GM18502 (cell line): ENCODE data around the gene CHD8.

ENCODE experiments used
- ATAC-seq: cut with Tn5 transposase; IDR thresholded peaks from one replicate; pipeline ENCODE4 v1.9.1; 2021; ENCODE audit warnings: mild to moderate bottlenecking; ENCODE audit not compliant: unreplicated experiment, poor library complexity

CHD8 gene

GRCh38 chr14:21440859-21441258, 15.1 kb downstream of the CHD8 start:
- no peak for ATAC-seq

DNA sequence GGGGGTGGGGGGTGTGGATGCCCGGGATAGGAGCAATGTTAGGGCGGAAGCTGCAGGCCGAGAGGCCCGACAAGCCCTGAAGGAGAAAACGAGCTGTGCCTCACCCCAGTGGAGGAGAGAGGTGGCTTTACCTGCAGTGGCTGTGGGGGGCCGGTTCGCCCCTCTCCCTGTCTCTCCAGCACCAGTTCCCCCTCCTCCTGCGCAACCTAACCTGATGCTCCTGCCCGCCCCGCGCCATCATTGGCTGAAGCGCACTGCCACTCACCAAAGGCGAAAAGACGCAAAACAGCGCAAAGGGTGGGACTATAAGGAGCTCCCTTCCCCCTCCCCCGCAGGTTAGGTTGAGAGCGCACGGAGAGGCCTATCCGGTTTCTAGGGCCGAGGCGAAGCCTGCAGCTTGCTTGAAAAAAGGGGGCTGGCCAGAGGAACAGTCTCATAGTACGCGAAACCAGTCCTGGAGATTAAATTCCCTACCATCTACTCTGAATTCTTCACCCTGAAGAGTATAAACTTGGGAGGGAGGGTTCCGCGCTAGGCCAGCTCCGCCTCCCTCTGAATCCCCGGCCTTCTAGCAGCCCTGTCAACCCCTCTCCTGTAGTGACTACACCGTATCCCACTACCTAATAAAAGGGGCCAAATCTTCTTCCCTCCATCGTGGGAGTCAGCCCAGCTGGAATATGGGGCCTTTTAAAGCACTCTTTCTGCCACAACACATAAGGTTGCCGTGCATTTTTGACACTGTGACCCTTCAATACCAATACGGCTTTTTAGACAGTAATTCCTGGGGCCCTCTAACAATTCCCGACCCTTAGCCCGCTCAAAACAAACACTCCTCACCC, 18.6 kb downstream of the CHD8 start:
- ATAC-seq, result peak; percentile 99

DNA sequence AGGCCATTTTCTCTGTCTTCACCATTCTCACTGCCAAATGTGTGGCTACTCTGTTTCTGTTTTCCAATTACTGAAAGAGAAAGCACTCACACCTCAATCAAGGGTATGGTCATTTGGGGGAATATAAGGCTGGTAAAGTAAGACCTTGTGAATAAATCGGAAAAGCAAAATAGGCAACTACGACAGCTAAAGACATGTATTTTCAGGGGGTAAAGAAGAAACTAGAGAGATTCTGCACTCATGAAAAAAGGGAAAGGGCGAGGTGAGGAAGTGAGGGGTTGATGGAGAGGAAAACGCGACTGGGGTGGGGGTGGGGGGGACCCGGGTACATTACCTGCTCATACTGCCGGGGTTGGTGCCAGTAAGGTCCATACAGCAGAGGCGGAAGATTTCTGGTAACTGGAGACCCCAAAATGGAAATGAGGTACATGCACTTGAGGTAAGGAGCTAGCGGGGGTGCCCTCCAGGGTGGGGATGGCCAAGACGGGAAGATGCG, 19.3 kb downstream of the CHD8 start:
- no peak for ATAC-seq

DNA sequence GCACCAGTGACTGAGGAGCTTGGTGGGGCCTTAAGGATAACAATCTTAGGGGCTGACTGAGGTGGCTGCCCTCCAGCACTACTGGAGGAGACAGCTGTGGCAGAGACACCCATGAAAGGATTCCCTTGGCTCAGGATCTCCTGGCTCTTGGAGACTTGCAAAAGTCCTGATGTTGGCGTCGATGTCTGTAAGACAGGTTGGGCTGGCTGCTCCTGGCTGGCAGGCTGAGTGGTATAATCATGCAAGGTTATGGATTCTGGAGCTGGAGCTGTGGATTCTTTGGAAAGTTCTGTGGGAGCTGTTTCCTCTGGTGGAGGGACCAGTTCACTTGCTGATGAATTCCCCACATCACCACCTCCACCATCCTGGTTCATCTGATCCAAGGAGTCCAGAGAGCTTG, 24.8 kb downstream of the CHD8 start:
- no peak for ATAC-seq

GRCh38 chr14:21428930-21429329, 27.0 kb downstream of the CHD8 start:
- no peak for ATAC-seq

DNA sequence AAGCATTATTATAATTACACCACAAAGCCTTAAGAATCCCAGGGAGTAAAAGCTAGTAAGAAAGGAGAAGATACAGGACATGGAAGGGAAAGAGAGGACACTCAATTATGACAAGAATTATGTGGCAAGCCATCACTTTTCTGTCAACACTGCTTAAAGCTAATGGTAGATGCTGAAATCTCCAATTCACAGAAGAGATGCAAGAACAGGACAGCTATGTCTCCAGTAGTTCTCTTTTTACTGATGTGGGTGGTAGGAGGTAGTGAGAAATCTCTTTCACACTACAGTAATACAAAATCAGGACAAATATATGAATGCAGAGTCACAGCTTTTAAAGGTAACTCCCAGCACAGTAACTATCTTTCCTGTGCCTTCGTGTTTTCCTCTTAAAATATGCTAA, 29.2 kb downstream of the CHD8 start:
- no peak for ATAC-seq

DNA sequence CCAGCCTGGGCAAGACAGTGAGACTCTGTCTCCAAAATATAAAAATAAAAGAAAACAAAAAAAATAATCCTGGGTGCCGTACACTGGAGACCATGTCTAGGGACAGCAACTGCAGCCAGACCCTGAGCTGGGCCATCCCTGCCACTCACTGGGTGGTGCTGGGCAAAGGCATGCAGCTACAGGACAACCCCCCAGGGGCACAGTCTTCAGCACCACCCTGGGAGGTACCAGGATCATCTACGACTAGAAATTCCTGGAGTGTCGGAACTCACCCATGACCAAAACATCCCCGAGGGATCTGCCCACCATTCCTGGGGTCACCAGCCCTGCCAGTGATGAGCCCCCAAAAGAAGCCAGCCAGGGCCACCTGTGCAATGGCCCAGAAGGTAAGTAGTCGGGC, 36.4 kb downstream of the CHD8 start:
- ATAC-seq, result no peak

GRCh38 chr14:21415329-21415728, 40.6 kb downstream of the CHD8 start:
- ATAC-seq, result no peak

GRCh38 chr14:21414137-21414631, 41.7 kb downstream of the CHD8 start:
- peak; percentile 61 for ATAC-seq

- no peak for ATAC-seq
Observed at GRCh38 chr14:21408147-21408546, 47.8 kb downstream of the CHD8 start.

- ATAC-seq, result no peak
Observed at GRCh38 chr14:21406213-21406612, 49.7 kb downstream of the CHD8 start.

- no peak for ATAC-seq
Observed at GRCh38 chr14:21405097-21405496, 50.8 kb downstream of the CHD8 start.

GRCh38 chr14:21399311-21399870, 56.5 kb downstream of the CHD8 start:
- no peak for ATAC-seq

DNA sequence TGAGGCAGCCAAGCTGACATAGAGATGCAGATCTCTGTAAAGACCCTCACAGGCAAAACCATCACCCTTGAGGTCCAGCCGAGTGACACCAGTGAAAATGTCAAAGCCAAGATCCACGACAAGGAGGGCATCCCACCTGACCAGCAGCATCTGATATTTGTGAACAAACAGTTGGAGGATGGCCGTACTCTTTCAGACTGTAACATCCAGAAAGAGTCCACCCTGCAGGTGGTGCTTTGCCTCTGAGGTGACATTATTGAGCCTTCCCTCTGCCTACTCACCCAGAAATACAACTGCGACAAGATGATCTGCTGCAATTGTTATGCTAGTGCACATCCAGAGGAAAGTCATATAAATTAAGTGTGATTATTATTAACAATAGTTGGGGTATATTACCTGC, 57.0 kb downstream of the CHD8 start:
- ATAC-seq, result no peak

GRCh38 chr14:21395450-21395849, 60.5 kb downstream of the CHD8 start:
- ATAC-seq, result no peak

DNA sequence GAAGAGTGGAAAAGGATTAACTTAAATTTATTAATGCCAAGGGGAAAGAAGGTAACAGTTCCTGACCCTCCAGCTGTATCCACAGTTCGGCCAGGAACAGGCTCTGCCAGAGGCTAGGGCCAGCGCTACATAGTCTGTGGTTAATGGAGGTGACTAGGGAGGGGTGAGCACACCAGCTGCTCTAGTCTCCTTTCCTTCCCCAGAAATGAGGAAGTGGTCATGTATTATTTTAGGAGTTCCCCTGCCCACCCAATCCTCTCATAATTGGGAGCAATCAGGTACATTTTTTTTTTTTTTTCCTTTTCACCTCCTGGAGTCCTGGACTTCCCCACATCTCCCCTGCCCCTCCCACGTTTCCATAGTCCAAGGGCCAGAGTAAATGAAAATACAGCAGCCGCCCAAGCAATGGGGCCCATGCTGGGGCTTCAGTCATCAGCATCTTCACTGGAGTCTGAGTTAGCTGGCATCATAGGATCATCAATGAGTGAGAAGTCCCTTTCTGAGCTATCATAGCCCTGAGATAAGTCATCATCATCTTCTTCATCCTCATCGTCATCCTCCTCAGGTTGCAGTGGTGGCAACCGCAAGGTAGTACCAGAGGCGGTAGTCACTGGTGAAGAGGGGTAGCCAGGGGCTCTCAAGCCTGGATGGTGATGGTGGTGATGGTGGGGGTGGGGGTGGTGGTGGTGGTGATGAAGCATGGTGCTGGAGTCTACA, 70.6 kb downstream of the CHD8 start:
- ATAC-seq, result no peak

- peak; percentile 32 for ATAC-seq
Observed at GRCh38 chr14:21384494-21384851, 71.5 kb downstream of the CHD8 start.

- peak; percentile 91 for ATAC-seq
Observed at GRCh38 chr14:21383848-21384493, 72.0 kb downstream of the CHD8 start, which contains the start of gene SUPT16H. Gene SUPT16H, minus strand, starts transcription at chr14:21384019. Its CDS starts 92 bp downstream, at chr14:21383927.

GRCh38 chr14:21382886-21383847, 72.8 kb downstream of the CHD8 start:
- peak; percentile 29 for ATAC-seq
